H1 (cell line): ENCODE measurements around the gene PRKCZ. TPM values are rescaled to one million over a fixed set of nuclear protein-coding genes. Genes with fewer than 3 reads are reported as not detected.

Experiments
- CHD1 ChIP-seq: IDR thresholded peaks from 2 replicates; pipeline ENCODE4 v1.6.1; 2012; ENCODE audit warnings: low read depth, low read length, improper control_type of control experiment
- EZH2 ChIP-seq: fragments of 200-600 bp; sonication (generic); IDR thresholded peaks from 2 replicates; pipeline ENCODE4 v1.7.1; 2012; ENCODE audit warnings: low read depth, mild to moderate bottlenecking, moderate library complexity, low read length, inconsistent platforms; ENCODE audit not compliant: severe bottlenecking
- HDAC2 ChIP-seq, 2 experiments: fragments of 300-600 bp in 1 of 2; sonication (generic) in 1 of 2; IDR thresholded peaks; 2 replicates each; pipeline ENCODE4 v1.6.1; 2011 to 2012; ENCODE audit warnings: low read depth in 2 of 2, low read length in 2 of 2, mild to moderate bottlenecking in 2 of 2, moderate library complexity in 2 of 2, borderline replicate concordance in 1 of 2, inconsistent platforms in 1 of 2
- RFX5 ChIP-seq: IDR thresholded peaks from 2 replicates; pipeline ENCODE4 v1.6.1; 2011; ENCODE audit warnings: low read depth, low read length, improper control_type of control experiment, borderline replicate concordance
- SIX5 ChIP-seq: IDR thresholded peaks from 2 replicates; pipeline ENCODE4 v1.6.1; 2011; ENCODE audit warnings: mild to moderate bottlenecking, low read depth, low read length
- polyA plus RNA-seq, 7 experiments: library from polyadenylated mRNA; depleted of rRNA in 3 of 7; stranded (reverse) in 5 of 7; unstranded in 2 of 7; fragments of >200 nt in 5 of 7; fragments of 200-250 nt in 2 of 7; gene quantifications; 1 replicate in 5 of 7; 2 replicates in 1 of 7; 4 replicates in 1 of 7; pipeline versions ENCODE4 v1.2.1 to v1.2.3, GENCODE V29; 2011 to 2013; ENCODE audit warnings: missing spikeins in 2 of 7, mixed read lengths in 2 of 7
- total RNA-seq: library from RNA; stranded (reverse); fragmentation: NEBNext Ultra II Directional; extraction: Animal tissue kit (Norgen Biotek cat#: 25700); gene quantifications from 2 replicates; pipeline ENCODE4 v1.2.1, GENCODE V29; 2021
- TF ChIP-seq, protein P1 (sequence below): fragments of 300-600 bp; sonication (generic); IDR thresholded peaks from 2 replicates; pipeline ENCODE4 v1.7.1; 2012; ENCODE audit warnings: low read length, moderate library complexity, mild to moderate bottlenecking, inconsistent platforms; ENCODE audit not compliant: insufficient replicate concordance
- TF ChIP-seq, protein P2 (sequence below): IDR thresholded peaks from 2 replicates; pipeline ENCODE4 v1.6.1; 2012; ENCODE audit warnings: inconsistent platforms
- TF ChIP-seq, protein P3 (sequence below): IDR thresholded peaks from 2 replicates; pipeline ENCODE4 v1.6.1; 2012; ENCODE audit warnings: inconsistent platforms

The PRKCZ gene
- total and polyA plus RNA-seq, 2 of the 8 experiments (the other 6 are each of a cell fraction or from before 2014, with no cell fraction given): 37.4 to 45.1 TPM

DNA sequence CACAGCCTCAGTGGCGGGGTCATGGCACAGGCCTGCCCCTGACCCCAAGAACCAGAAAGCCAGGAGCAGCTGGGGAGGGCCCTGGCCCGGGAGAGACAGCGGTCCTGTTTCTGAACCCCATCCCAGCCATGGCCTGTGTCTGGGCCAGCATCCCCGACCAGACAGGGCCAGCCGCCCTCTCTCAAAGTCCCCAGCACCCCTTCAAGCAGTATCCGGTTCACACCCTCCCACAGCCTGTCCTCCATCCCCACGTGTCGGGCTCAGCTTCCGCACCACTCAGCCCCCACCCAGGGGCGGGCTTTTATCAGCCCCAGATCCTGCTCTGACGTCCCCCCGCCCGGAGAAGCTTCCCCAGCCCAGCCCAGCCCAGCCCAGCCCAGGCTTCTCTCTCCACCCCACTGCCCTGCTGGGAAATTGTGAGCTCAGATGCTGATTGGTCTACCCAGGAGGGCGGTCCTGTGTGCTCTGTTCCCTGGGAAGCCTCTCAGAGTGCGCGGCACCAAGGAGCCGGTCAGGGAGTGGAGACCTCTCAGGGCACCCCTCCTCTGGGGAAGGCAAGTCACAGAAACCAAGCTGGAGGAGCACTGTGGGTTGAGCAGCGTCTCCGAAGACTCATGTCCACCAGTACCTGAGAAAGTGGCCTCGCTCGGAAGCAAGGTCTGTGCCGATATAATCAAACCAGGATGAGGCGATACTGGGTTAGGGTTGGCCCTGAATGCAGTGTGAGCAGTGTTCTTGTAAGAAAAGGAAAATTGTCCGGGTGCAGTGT, 149.0 kb downstream of the PRKCZ start (continued):
- TF ChIP-seq, protein P1, sequence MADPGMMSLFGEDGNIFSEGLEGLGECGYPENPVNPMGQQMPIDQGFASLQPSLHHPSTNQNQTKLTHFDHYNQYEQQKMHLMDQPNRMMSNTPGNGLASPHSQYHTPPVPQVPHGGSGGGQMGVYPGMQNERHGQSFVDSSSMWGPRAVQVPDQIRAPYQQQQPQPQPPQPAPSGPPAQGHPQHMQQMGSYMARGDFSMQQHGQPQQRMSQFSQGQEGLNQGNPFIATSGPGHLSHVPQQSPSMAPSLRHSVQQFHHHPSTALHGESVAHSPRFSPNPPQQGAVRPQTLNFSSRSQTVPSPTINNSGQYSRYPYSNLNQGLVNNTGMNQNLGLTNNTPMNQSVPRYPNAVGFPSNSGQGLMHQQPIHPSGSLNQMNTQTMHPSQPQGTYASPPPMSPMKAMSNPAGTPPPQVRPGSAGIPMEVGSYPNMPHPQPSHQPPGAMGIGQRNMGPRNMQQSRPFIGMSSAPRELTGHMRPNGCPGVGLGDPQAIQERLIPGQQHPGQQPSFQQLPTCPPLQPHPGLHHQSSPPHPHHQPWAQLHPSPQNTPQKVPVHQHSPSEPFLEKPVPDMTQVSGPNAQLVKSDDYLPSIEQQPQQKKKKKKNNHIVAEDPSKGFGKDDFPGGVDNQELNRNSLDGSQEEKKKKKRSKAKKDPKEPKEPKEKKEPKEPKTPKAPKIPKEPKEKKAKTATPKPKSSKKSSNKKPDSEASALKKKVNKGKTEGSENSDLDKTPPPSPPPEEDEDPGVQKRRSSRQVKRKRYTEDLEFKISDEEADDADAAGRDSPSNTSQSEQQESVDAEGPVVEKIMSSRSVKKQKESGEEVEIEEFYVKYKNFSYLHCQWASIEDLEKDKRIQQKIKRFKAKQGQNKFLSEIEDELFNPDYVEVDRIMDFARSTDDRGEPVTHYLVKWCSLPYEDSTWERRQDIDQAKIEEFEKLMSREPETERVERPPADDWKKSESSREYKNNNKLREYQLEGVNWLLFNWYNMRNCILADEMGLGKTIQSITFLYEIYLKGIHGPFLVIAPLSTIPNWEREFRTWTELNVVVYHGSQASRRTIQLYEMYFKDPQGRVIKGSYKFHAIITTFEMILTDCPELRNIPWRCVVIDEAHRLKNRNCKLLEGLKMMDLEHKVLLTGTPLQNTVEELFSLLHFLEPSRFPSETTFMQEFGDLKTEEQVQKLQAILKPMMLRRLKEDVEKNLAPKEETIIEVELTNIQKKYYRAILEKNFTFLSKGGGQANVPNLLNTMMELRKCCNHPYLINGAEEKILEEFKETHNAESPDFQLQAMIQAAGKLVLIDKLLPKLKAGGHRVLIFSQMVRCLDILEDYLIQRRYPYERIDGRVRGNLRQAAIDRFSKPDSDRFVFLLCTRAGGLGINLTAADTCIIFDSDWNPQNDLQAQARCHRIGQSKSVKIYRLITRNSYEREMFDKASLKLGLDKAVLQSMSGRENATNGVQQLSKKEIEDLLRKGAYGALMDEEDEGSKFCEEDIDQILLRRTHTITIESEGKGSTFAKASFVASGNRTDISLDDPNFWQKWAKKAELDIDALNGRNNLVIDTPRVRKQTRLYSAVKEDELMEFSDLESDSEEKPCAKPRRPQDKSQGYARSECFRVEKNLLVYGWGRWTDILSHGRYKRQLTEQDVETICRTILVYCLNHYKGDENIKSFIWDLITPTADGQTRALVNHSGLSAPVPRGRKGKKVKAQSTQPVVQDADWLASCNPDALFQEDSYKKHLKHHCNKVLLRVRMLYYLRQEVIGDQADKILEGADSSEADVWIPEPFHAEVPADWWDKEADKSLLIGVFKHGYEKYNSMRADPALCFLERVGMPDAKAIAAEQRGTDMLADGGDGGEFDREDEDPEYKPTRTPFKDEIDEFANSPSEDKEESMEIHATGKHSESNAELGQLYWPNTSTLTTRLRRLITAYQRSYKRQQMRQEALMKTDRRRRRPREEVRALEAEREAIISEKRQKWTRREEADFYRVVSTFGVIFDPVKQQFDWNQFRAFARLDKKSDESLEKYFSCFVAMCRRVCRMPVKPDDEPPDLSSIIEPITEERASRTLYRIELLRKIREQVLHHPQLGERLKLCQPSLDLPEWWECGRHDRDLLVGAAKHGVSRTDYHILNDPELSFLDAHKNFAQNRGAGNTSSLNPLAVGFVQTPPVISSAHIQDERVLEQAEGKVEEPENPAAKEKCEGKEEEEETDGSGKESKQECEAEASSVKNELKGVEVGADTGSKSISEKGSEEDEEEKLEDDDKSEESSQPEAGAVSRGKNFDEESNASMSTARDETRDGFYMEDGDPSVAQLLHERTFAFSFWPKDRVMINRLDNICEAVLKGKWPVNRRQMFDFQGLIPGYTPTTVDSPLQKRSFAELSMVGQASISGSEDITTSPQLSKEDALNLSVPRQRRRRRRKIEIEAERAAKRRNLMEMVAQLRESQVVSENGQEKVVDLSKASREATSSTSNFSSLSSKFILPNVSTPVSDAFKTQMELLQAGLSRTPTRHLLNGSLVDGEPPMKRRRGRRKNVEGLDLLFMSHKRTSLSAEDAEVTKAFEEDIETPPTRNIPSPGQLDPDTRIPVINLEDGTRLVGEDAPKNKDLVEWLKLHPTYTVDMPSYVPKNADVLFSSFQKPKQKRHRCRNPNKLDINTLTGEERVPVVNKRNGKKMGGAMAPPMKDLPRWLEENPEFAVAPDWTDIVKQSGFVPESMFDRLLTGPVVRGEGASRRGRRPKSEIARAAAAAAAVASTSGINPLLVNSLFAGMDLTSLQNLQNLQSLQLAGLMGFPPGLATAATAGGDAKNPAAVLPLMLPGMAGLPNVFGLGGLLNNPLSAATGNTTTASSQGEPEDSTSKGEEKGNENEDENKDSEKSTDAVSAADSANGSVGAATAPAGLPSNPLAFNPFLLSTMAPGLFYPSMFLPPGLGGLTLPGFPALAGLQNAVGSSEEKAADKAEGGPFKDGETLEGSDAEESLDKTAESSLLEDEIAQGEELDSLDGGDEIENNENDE: no peak
- TF ChIP-seq, protein P2, sequence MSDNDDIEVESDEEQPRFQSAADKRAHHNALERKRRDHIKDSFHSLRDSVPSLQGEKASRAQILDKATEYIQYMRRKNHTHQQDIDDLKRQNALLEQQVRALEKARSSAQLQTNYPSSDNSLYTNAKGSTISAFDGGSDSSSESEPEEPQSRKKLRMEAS: peak; percentile 77
- TF ChIP-seq EZH2 (no peak), SIX5 (no peak), CHD1 (no peak), HDAC2 (IDR thresholded peaks at IDR 0.05; ENCODE audit: borderline replicate concordance in 1 of 2, low read depth in 2 of 2, low read length in 2 of 2) (no peak), RFX5 (no peak)
- TF ChIP-seq, protein P3, sequence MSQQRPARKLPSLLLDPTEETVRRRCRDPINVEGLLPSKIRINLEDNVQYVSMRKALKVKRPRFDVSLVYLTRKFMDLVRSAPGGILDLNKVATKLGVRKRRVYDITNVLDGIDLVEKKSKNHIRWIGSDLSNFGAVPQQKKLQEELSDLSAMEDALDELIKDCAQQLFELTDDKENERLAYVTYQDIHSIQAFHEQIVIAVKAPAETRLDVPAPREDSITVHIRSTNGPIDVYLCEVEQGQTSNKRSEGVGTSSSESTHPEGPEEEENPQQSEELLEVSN: peak; percentile 35; the same call in 1 of the 2 replicates
